Mesenchymal stem cell (in vitro differentiated cells and primary cell): ENCODE results near the gene TRAF7.
"Not testable (repeated sequence)": the region's sequence is repeated elsewhere in the genome, so short reads cannot be mapped to it uniquely, and the experiment has no call there.

Experiments
- DNase-seq: peaks from one replicate; pipeline ENCODE4 v3.0.0-alpha.2; 2013
- H2AFZ ChIP-seq: one replicate; pipeline ENCODE4 v1.6.1; 2013; ENCODE audit warnings: low read depth, mild to moderate bottlenecking, control low read depth, inconsistent platforms, low read length, moderate library complexity
- H2AK5ac ChIP-seq: 2 replicates; pipeline ENCODE4 v1.6.1; 2013; ENCODE audit warnings: low read length, moderate library complexity, mild to moderate bottlenecking, inconsistent platforms; ENCODE audit not compliant: severe bottlenecking
- H2BK120ac ChIP-seq: one replicate; pipeline ENCODE4 v1.6.1; 2013; ENCODE audit warnings: low read depth, mild to moderate bottlenecking, inconsistent platforms, low read length, moderate library complexity
- H2BK12ac ChIP-seq, 2 experiments: one replicate each; pipeline ENCODE4 v1.6.1; 2013; ENCODE audit warnings: inconsistent platforms in 2 of 2, low read length in 2 of 2, mild to moderate bottlenecking in 2 of 2, moderate library complexity in 2 of 2, control low read depth in 1 of 2
- H2BK15ac ChIP-seq: one replicate; pipeline ENCODE4 v1.6.1; 2013; ENCODE audit warnings: mild to moderate bottlenecking, low read depth, inconsistent platforms; ENCODE audit not compliant: poor library complexity, severe bottlenecking
- H2BK5ac ChIP-seq: 2 replicates; pipeline ENCODE4 v1.6.1; 2013; ENCODE audit warnings: low read depth, mild to moderate bottlenecking, low read length, control low read depth, inconsistent platforms; ENCODE audit not compliant: poor library complexity, severe bottlenecking
- H3K14ac ChIP-seq, 2 experiments: one replicate each; pipeline ENCODE4 v1.6.1; 2013; ENCODE audit warnings: inconsistent platforms in 2 of 2, low read length in 2 of 2, control low read depth in 1 of 2, mild to moderate bottlenecking in 1 of 2, moderate library complexity in 1 of 2
- H3K18ac ChIP-seq, 2 experiments: one replicate each; pipeline ENCODE4 v1.6.1; 2013; ENCODE audit warnings: inconsistent platforms in 2 of 2, low read length in 2 of 2, control low read depth in 1 of 2, low read depth in 1 of 2, mild to moderate bottlenecking in 1 of 2
- H3K23ac ChIP-seq, 2 experiments: one replicate each; pipeline ENCODE4 v1.6.1; 2013; ENCODE audit warnings: inconsistent platforms in 2 of 2, low read length in 2 of 2, mild to moderate bottlenecking in 2 of 2, moderate library complexity in 2 of 2, control low read depth in 1 of 2
- H3K27ac ChIP-seq: 2 replicates; pipeline ENCODE4 v1.5.1; 2013; ENCODE audit warnings: mild to moderate bottlenecking, moderate library complexity, low read length, control low read depth, inconsistent platforms; ENCODE audit not compliant: poor library complexity, severe bottlenecking
- H3K27me3 ChIP-seq, 2 experiments: 2 replicates each; pipeline versions ENCODE4 v1.6.1 to v1.7.0; 2013; ENCODE audit warnings: low read length in 2 of 2, mild to moderate bottlenecking in 2 of 2, moderate library complexity in 2 of 2, control low read depth in 1 of 2, inconsistent platforms in 1 of 2; ENCODE audit not compliant: control insufficient read depth in 1 of 2, insufficient read depth in 1 of 2
- H3K36me3 ChIP-seq, 2 experiments: 2 replicates each; pipeline versions ENCODE4 v1.6.1 to v1.7.0; 2013; ENCODE audit warnings: low read length in 2 of 2, control low read depth in 1 of 2, inconsistent platforms in 1 of 2, low read depth in 1 of 2, mild to moderate bottlenecking in 1 of 2; ENCODE audit not compliant: insufficient read depth in 2 of 2, control insufficient read depth in 1 of 2
- H3K4ac ChIP-seq, 2 experiments: one replicate each; pipeline ENCODE4 v1.6.1; 2013; ENCODE audit warnings: inconsistent platforms in 2 of 2, low read length in 2 of 2, mild to moderate bottlenecking in 2 of 2, moderate library complexity in 2 of 2, control low read depth in 1 of 2, low read depth in 1 of 2
- H3K4me1 ChIP-seq: 2 replicates; pipeline ENCODE4 v1.6.1; 2013; ENCODE audit warnings: low read depth, low read length, control low read depth; ENCODE audit not compliant: control insufficient read depth, insufficient read depth
- H3K4me2 ChIP-seq: 2 replicates; pipeline ENCODE4 v1.6.1; 2013; ENCODE audit warnings: low read length, mild to moderate bottlenecking, inconsistent platforms; ENCODE audit not compliant: poor library complexity, severe bottlenecking
- H3K4me3 ChIP-seq, 2 experiments: 2 replicates each; pipeline versions ENCODE4 v1.5.1 to v1.7.0; 2013; ENCODE audit warnings: low read length in 2 of 2, mild to moderate bottlenecking in 2 of 2, control low read depth in 1 of 2, low read depth in 1 of 2; ENCODE audit not compliant: insufficient read depth in 1 of 2
- H3K79me1 ChIP-seq: replicated peaks from 2 replicates; pipeline ENCODE4 v1.6.1; 2013; ENCODE audit warnings: mild to moderate bottlenecking, control low read depth, low read length, inconsistent platforms; ENCODE audit not compliant: poor library complexity, severe bottlenecking
- H3K9ac ChIP-seq: 2 replicates; pipeline ENCODE4 v1.7.0; 2013; ENCODE audit warnings: mild to moderate bottlenecking, low read length, moderate library complexity
- H3K9me3 ChIP-seq: 2 replicates; pipeline ENCODE4 v1.7.0; 2013; ENCODE audit warnings: mild to moderate bottlenecking, low read length; ENCODE audit not compliant: control insufficient read depth
- H4K8ac ChIP-seq: one replicate; pipeline ENCODE4 v1.6.1; 2013; ENCODE audit warnings: inconsistent platforms, mild to moderate bottlenecking, low read length, moderate library complexity
- H4K91ac ChIP-seq: one replicate; pipeline ENCODE4 v1.6.1; 2013; ENCODE audit warnings: mild to moderate bottlenecking, low read length, inconsistent platforms
- WGBS: methylation state at CpG from one replicate; pipeline ENCODE4 v1.1.7; 2013; ENCODE audit warnings: mixed read lengths; 5-methylcytosine and 5-hydroxymethylcytosine counted together

The TRAF7 gene

GRCh38 chr16:2125609-2126008, 30.0 kb upstream of the TRAF7 start:
- Histone ChIP-seq H3K4me3 (peak overlapping the region in 1 of 2 experiments; percentile 65), H2BK120ac (peak overlapping the region; percentile 64), H3K14ac (peak overlapping the region in 1 of 2 experiments; percentile 59), H2BK5ac (peak overlapping the region; percentile 61), H4K8ac (peak overlapping the region; percentile 64), H2BK15ac (peak overlapping the region; percentile 98), H3K4me2 (peak overlapping the region; percentile 44), H4K91ac (peak overlapping the region; percentile 99), H3K9ac (peak overlapping the region; percentile 82), H2BK12ac (peak overlapping the region; percentile 86 to 93), H3K4me1 (peaks cover 55% of the 10 kb centered on the region), H2AK5ac (peak overlapping the region; percentile 63), H3K27ac (peak overlapping the region; percentile 96), H3K18ac (peak overlapping the region; percentile 77 to 94), H3K4ac (peak overlapping the region; percentile 49 to 82)
- not testable (repeated sequence) for H3K79me1 ChIP-seq, H2AFZ ChIP-seq, H3K36me3 ChIP-seq, DNase-seq, H3K9me3 ChIP-seq, H3K23ac ChIP-seq, H3K27me3 ChIP-seq
- WGBS: 73% methylated on average over 7 of the region's 11 CpGs

GRCh38 chr16:2126161-2126743, 29.3 kb upstream of the TRAF7 start:
- H3K4me2 ChIP-seq, H3K14ac ChIP-seq, H3K27me3 ChIP-seq, H3K9me3 ChIP-seq, H3K36me3 ChIP-seq, H3K79me1 ChIP-seq, H3K9ac ChIP-seq, H3K4me3 ChIP-seq, H2AK5ac ChIP-seq, H2BK5ac ChIP-seq, H2AFZ ChIP-seq, H3K23ac ChIP-seq, DNase-seq: not testable (repeated sequence)
- Histone ChIP-seq H2BK15ac (peak overlapping the region; percentile 98), H3K18ac (peak overlapping the region; percentile 14 to 54), H3K4ac (peak overlapping the region in 1 of 2 experiments; percentile 43), H3K27ac (peak overlapping the region; percentile 96), H4K91ac (peak overlapping the region; percentile 99), H2BK120ac (peak overlapping the region; percentile 49), H3K4me1 (peaks cover 55% of the 10 kb centered on the region), H2BK12ac (peak overlapping the region; percentile 59 to 67), H4K8ac (peak overlapping the region; percentile 55)
- WGBS: 89% methylated on average over 21 of the region's 21 CpGs

- peak overlapping the region; percentile 85 for H4K8ac ChIP-seq
- H2BK15ac ChIP-seq, H3K79me1 ChIP-seq, H3K23ac ChIP-seq, H2BK5ac ChIP-seq, H2AFZ ChIP-seq, H3K4me3 ChIP-seq, H3K9me3 ChIP-seq, H3K36me3 ChIP-seq, H3K4me2 ChIP-seq, DNase-seq, H3K27me3 ChIP-seq: not testable (repeated sequence)
- H2AK5ac ChIP-seq: peak overlapping the region; percentile 28
- peak overlapping the region; percentile 39 to 71 for H3K4ac ChIP-seq
- WGBS: 95% methylated on average over 24 of the region's 31 CpGs
- peak overlapping the region; percentile 89 to 90 for H2BK12ac ChIP-seq
- H3K14ac ChIP-seq: peak overlapping the region in 1 of 2 experiments; percentile 29
- H3K18ac ChIP-seq: peak overlapping the region; percentile 60 to 92
- H3K27ac ChIP-seq: peak overlapping the region; percentile 17
- H4K91ac ChIP-seq: peak overlapping the region; percentile 93
- H3K4me1 ChIP-seq: peaks cover 49% of the 10 kb centered on the region
- peak overlapping the region; percentile 38 for H2BK120ac ChIP-seq
- peak overlapping the region; percentile 32 for H3K9ac ChIP-seq
Measured at GRCh38 chr16:2126928-2127556, 28.5 kb upstream of the TRAF7 start.

- H3K23ac ChIP-seq, H2BK15ac ChIP-seq, H4K91ac ChIP-seq, H4K8ac ChIP-seq, H3K27me3 ChIP-seq, H3K4ac ChIP-seq, H2BK120ac ChIP-seq, H2BK12ac ChIP-seq, H3K9ac ChIP-seq, H2BK5ac ChIP-seq, H3K79me1 ChIP-seq, H3K4me3 ChIP-seq, H3K36me3 ChIP-seq, H2AFZ ChIP-seq, H2AK5ac ChIP-seq, H3K9me3 ChIP-seq, H3K18ac ChIP-seq, H3K14ac ChIP-seq, H3K4me2 ChIP-seq: not testable (repeated sequence)
- Histone ChIP-seq H3K27ac (peak overlapping the region; percentile 67), H3K4me1 (peaks cover 44% of the 10 kb centered on the region)
- peak; percentile 58 for DNase-seq
- 0% methylated on average over 1 of the region's 3 CpGs for WGBS
Measured at GRCh38 chr16:2127630-2128280, 27.8 kb upstream of the TRAF7 start.
